Nephron progenitor cell (in vitro differentiated cells): ENCODE data around the gene HYAL3.
A peak's percentile ranks its signal among the peaks of the same experiment; 100 is the strongest.

Experiments
- DNase-seq: peaks from one replicate; pipeline ENCODE4 v3.0.0; 2021
- H3K27ac Mint-ChIP-seq: 2 replicates; pipeline ENCODE4 v1.8.0; 2021; ENCODE audit warnings: mild to moderate bottlenecking, moderate library complexity, mixed read lengths
- H3K27me3 Mint-ChIP-seq: 2 replicates; pipeline ENCODE4 v1.8.0; 2021; ENCODE audit warnings: mild to moderate bottlenecking, low read depth, mixed read lengths; ENCODE audit not compliant: poor library complexity
- H3K36me3 Mint-ChIP-seq: 2 replicates; pipeline ENCODE4 v1.8.0; 2021; ENCODE audit warnings: low read depth, mixed read lengths
- H3K4me1 Mint-ChIP-seq: 2 replicates; pipeline ENCODE4 v1.8.0; 2021; ENCODE audit warnings: mixed read lengths
- H3K4me3 Mint-ChIP-seq: 2 replicates; pipeline ENCODE4 v1.8.0; 2021; ENCODE audit warnings: mild to moderate bottlenecking, moderate library complexity, mixed read lengths
- H3K9me3 Mint-ChIP-seq: 2 replicates; pipeline ENCODE4 v1.8.0; 2021; ENCODE audit warnings: mild to moderate bottlenecking, moderate library complexity, mixed read lengths
- CTCF ChIP-seq: fragments of 200-600 bp; sonication (generic); IDR thresholded peaks from 2 replicates; pipeline ENCODE4 v1.5.0; 2021; ENCODE audit warnings: antibody characterized with exemption

Gene HYAL3

GRCh38 chr3:50255251-50255615 is 44.0 kb downstream of the HYAL3 start:
- DNase-seq = no peak
- Mint-ChIP-seq H3K4me1 (peaks cover 47% of the 10 kb centered on the region), H3K9me3 (no peaks in the 10 kb centered on the region), H3K27ac (no peak overlapping the region), H3K4me3 (no peak overlapping the region), H3K27me3 (no peaks in the 10 kb centered on the region), H3K36me3 (peaks cover 24% of the 10 kb centered on the region)
- no peak for TF ChIP-seq CTCF

GRCh38 chr3:50254577-50255250 is 44.5 kb downstream of the HYAL3 start:
- no peak overlapping the region for H3K4me3 Mint-ChIP-seq
- TF ChIP-seq CTCF = no peak

DNA sequence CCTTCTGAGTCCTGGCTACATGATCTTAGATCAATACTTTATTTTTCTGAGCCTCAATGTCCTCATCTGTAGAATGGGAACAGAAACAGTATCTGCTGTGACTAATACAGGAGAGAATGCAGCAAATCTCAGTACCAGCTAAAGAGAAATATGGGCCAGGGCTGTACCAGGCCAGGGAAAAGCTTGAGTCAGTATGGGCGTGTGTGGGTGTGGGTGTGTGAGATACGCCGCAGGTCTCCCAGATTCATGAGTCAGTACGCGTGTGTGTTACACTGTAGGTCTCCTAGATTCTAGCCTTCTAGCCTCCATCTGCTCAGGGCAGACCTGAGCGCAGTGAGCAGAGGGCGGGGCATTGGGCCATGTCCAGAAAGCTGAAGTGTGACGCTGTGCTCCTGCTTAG is 48.0 kb downstream of the HYAL3 start:
- no peaks in the 10 kb centered on the region for H3K9me3 Mint-ChIP-seq
- no peak for TF ChIP-seq CTCF
- no peak overlapping the region for H3K4me3 Mint-ChIP-seq
- no peak for DNase-seq
- H3K4me1 Mint-ChIP-seq = peaks cover 37% of the 10 kb centered on the region
- peaks cover 10% of the 10 kb centered on the region for H3K36me3 Mint-ChIP-seq
- H3K27me3 Mint-ChIP-seq = no peaks in the 10 kb centered on the region
- no peak overlapping the region for H3K27ac Mint-ChIP-seq

More at GRCh38 chr3:50254577-50255250, 44.5 kb downstream of the HYAL3 start:
- H3K4me1 Mint-ChIP-seq = peaks cover 49% of the 10 kb centered on the region
- H3K27ac Mint-ChIP-seq = peak overlapping the region; percentile 75
- no peak for DNase-seq
- no peaks in the 10 kb centered on the region for H3K27me3 Mint-ChIP-seq
- no peaks in the 10 kb centered on the region for H3K9me3 Mint-ChIP-seq
- H3K36me3 Mint-ChIP-seq = peaks cover 24% of the 10 kb centered on the region

GRCh38 chr3:50250514-50250913 is 48.7 kb downstream of the HYAL3 start:
- no peak for DNase-seq
- H3K27ac Mint-ChIP-seq = peak overlapping the region; percentile 48
- no peaks in the 10 kb centered on the region for H3K9me3 Mint-ChIP-seq
- H3K27me3 Mint-ChIP-seq = no peaks in the 10 kb centered on the region
- no peak for TF ChIP-seq CTCF
- peaks cover 44% of the 10 kb centered on the region for H3K4me1 Mint-ChIP-seq
- H3K36me3 Mint-ChIP-seq = peaks cover 8% of the 10 kb centered on the region
- no peak overlapping the region for H3K4me3 Mint-ChIP-seq

DNA sequence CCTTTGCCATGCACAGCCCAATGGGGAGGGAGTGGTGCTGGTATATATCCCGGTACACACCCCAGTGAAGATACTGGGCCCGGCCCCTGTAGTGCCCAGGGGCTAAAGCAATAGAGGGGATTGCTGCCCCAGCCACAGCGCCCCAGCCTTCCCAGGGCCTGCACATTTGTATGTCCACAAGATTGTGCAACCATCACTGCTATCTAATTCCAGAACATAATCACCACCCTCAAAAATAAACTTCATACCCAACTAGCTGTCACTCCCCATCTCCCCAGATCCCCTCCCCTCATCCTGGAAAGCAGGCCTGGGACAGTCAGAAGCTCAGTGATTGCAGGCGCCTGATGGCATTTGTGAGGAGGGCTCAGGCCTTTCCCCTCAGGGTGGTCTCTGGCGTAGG is 49.7 kb downstream of the HYAL3 start:
- no peak for DNase-seq
- Mint-ChIP-seq H3K4me3 (no peak overlapping the region), H3K27me3 (no peaks in the 10 kb centered on the region), H3K27ac (no peak overlapping the region), H3K36me3 (peaks cover 8% of the 10 kb centered on the region), H3K4me1 (peaks cover 52% of the 10 kb centered on the region), H3K9me3 (no peaks in the 10 kb centered on the region)
- no peak for TF ChIP-seq CTCF

DNA sequence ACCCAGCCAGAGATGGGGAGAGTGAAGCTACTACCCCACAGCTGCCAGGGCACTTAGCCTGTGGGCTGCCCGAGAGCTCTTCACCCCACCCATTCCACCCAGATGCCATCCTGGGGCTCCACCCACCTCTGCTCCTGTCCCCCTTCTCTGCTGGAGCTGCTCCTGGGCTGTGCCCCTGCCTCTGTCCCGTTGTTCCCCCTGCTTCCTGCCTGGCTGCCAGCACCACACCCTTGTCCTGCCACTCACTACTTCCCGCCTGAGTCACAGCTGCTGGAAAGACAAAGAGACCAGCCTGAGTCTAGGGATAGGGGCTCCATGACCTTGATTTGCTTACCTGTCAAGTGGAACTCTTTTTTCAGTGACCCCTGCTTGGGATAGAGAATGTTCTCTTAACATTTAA is 50.8 kb downstream of the HYAL3 start:
- DNase-seq = no peak
- Mint-ChIP-seq H3K36me3 (peaks cover 7% of the 10 kb centered on the region), H3K27me3 (no peaks in the 10 kb centered on the region), H3K9me3 (no peaks in the 10 kb centered on the region), H3K4me1 (peaks cover 51% of the 10 kb centered on the region), H3K27ac (no peak overlapping the region), H3K4me3 (no peak overlapping the region)
- TF ChIP-seq CTCF = no peak
